HG03064 (cell line): ENCODE results near the gene RAB3C.
"Not testable (repeated sequence)": the region's sequence is repeated elsewhere in the genome, so short reads cannot be mapped to it uniquely, and the experiment has no call there.

Experiments used
- ATAC-seq: cut with Tn5 transposase; IDR thresholded peaks from one replicate; pipeline ENCODE4 v1.9.1; 2021; ENCODE audit warnings: low read depth; ENCODE audit not compliant: unreplicated experiment

Gene RAB3C, protein sequence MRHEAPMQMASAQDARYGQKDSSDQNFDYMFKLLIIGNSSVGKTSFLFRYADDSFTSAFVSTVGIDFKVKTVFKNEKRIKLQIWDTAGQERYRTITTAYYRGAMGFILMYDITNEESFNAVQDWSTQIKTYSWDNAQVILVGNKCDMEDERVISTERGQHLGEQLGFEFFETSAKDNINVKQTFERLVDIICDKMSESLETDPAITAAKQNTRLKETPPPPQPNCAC

DNA sequence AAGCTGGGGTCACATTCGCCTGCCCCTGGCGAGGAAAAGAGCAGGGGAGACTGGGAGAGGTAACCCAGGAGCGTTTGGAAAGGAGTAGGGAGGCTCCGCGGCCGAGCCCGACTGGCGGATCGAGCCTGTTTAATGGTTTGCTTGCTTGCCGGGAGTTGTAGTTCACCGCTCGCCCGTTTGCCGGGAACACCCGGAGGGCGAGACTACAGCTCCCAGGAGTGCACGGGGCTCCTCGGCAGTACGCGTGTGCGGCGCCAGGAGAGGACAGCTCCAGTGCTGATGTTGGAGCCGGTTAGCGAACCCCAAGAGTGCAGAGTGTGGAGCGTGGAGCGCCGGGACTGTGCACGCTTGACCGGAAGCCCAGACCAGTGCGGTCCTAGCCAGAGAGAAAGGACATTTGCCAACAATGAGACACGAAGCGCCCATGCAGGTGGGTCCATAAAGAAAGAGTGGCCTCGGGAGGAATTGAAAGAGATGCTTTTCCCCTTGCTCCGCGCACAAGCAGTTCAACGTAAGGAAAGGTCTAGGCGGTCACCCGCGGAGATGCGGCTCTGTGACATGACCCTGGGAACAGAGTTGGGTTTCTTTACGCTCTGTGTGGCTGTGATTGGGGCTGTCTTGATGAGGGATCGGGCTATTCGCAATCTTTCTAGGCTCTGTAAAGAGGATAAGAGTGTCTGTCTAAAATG lies at the start of gene RAB3C:
Gene RAB3C (plus strand): TSS at position 273 of the 689 bp plus-strand sequence. CDS start 134 bp downstream, at position 407.
- peak; percentile 99 for ATAC-seq

DNA sequence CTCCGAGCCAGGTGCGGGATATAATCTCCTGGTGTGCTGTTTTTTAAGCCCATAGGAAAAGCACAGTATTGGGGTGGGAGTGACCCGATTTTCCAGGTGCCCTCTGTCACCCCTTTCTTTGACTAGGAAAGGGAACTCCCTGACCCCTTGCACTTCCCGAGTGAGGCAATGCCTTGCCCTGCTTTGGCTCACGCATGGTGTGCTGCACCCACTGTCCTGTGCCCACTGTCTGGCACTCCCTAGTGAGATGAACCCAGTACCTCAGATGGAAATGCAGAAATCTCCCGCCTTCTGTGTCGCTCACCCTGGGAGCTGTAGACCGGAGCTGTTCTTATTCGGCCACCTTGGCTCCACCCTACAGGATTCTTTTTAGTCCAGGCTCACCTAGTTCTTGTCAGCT lies 40.9 kb upstream of the RAB3C start:
- not testable (repeated sequence) for ATAC-seq

DNA sequence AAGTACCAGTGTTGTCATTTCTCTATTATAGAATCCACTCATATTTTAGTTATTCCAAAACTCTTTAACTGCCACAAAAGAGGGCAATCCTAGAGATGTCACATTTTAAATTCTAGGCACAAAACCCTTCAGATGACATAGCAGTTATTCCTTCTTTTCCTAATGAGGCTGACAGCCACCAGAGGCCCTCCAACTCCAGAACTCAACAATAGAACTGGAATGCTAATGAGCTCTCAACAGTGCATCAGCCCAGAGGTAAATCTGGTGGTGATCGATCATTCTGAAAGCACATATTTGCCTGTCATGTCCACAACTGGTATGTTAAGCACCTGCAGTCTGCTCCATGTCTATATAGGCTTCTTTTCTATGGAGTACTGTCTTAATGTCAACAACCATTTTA lies 40.2 kb upstream of the RAB3C start:
- ATAC-seq, result no peak

DNA sequence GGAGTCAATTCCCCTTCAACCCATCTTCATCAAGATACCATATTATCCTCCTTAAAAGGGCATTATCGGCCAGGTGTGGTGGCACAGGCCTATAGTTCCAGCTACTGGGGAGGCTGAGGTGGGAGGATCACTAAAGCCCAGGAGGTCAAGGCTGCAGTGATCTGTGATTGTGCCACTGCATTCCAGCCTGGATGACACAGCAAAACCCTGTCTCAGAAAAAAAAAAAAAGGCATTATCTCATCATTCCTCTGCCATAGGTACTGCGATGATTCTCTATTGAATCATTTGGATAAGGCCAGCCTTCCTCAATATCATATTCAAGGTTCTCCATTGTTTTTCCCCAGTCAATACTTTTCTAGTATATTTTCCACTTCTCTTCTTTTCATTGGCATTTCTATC lies 39.2 kb upstream of the RAB3C start:
- no peak for ATAC-seq

DNA sequence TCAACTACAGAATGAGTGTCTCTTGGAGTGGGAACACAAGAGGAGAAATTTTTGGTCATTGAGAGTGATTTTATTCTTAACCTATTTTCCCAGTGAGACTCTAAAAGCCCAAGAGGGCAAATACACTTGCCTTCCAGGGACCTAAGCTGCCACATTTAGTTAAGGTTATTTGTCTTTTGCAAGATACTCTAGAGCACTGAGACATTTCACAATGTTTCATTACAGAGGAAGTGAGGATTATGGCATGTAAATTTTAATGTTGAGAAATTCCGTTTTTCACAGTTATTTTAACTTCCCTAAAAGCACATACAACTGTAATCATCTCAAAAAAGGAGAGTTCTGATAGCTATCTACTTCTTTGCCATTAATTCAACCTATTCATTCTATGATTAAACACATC lies 38.7 kb upstream of the RAB3C start:
- no peak for ATAC-seq

DNA sequence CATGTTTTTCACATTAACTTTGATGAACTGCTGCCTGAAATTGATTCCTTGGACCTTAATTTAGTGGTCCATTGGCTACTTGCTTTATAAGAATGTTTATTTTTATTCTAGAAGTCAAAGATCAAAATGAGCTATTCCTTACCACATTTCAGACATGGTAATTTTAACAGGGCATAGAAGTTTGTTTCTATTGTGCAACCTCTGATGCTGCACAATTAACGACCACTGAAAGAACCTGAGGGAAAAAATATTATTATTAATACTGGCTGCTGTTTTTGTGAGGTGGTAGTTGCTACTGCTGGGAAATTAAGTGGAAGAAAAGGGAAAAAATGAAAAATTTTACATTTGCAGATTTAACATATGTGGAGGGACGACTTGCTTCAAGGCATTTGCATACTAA lies 37.9 kb upstream of the RAB3C start:
- ATAC-seq, result no peak

DNA sequence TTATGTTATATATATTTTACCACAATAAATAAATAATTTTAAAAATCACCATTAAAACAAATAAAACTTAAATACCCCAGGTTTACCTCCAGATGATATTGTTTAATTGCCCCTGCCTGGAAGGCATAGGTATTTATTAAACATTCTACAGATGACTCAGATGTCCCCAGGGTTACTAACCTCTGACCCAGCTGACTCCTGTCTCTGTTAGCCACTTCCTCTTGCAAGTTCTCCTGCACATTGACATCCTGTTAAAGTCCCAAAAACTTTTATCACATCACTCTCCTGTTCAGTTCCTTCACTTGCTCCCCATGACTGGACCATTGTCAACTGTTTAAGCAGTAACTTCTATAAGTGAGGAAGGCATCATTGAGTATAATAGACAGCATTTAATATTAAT lies 37.0 kb upstream of the RAB3C start:
- ATAC-seq, result peak; percentile 71

DNA sequence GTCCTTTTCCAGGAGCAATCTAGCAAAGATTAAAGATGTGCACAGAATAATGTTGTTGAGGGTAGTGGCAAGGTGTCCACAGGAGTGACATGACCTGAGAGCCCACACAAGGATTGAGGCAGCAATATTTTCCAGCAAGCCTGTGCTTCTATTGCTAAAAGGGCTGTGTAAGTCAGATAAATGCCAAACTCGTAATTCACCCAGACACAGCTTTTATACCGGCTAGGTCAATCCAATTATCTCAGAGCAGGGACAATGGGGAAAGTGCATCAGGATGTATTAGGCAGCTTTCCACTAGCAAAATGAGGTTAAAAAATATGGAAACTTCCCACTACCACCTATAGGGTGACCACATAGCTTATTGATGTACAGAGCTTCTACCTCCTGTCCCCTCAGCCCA lies 34.8 kb upstream of the RAB3C start:
- ATAC-seq, result no peak

DNA sequence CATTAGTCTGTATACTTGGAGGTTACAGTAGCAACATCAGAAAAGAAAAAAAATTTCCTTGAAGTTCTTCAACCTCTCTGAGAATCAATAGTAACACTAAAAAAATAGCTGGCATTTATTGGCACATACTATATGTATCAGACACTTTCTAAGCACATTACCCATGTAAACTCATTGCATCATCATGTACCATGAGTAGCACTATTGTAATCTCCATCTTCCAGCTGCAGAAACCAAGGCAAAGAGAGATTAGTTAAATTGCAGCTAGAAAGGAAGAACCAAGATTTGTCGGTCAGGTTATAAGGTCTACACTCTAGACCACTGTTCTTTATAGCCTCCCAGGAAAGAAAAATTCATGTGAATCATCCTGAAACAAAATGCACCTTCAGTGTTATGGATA lies 31.4 kb upstream of the RAB3C start:
- no peak for ATAC-seq

DNA sequence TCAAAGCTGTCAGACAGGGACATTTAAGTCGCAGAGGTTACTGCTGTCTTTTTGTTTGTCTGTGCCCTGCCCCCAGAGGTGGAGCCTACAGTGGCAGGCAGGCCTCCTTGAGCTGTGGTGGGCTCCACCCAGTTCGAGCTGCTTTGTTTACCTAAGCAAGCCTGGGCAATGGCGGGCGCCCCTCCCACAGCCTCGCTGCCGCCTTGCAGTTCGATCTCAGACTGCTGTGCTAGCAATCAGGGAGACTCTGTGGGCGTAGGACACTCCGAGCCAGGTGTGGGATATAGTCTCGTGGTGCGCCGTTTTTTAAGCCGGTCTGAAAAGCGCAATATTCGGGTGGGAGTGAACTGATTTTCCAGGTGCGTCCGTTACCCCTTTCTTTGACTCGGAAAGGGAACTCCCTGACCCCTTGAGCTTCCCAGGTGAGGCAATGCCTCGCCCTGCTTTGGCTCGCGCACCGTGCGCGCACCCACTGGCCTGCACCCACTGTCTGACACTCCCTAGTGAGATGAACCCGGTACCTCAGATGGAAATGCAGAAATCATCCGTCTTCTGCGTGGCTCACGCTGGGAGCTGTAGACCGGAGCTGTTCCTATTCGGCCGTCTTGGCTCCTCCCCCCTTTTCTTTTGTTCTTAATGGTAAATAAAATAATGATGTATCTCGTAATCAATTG lies 25.1 kb upstream of the RAB3C start:
- not testable (repeated sequence) for ATAC-seq

DNA sequence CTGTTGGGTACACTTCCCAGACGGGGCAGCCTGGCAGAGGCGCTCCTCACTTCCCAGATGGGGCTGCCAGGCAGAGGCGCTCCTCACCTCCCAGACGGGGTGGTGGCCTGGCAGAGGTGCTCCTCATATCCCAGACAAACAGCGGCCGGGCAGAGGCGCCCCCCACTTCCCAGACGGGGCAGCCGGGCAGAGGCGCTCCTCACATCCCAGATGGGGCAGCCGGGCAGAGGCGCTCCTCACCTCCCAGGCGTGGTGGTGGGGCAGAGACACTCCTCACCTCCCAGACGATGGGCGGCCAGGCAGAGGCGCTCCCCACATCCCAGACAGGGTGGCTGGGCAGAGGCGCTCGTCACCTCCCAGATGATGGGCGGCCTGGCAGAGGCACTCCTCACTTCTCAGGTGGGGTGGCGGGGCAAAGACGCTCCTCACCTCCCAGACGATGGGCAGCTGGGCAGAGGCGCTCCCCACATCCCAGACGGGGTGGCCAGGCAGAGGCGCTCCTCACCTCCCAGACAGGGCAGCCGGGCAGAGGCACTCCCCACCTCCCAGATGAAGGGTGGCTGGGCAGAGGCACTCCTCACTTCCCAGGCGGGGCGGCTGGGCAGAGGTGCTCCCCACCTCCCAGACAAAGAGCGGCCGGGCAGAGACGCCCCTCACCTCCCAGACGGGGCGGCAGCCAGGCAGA lies 19.7 kb upstream of the RAB3C start:
- ATAC-seq, result not testable (repeated sequence)

DNA sequence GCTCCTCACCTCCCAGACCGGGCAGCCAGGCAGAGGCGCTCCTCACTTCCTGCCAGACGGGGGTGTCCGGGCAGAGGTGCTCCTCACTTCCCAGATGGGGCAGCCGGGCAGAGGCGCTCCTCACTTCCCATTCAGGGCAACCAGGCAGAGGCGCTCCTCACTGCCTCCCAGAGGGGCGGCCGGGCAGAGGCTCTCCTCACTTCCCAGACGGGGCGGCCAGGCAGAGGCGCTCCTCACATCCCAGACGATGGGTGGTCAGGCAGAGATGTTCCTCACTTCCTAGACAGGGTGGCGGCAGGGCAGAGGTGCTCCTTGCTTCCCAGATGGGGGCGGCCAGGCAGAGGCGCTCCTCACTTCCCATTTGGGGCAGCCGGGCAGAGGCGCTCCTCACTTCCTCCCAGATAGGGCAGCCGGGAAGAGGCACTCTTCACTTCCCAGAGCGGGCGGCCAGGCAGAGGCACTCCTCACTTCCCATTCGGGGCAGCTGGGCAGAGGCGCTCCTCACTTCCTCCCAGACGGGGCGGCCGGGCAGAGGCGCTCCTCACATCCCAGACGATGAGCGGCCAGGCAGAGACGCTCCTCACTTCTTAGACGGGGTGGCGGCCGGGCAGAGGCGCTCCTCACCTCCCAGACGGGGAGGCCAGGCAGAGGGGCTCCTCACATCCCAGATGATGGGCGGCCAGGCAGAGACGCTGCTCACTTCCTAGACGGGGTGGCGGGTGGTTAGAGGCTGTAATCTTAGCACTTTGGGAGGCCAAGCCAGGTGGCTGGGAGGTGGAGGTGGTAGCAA lies 18.6 kb upstream of the RAB3C start:
- ATAC-seq, result not testable (repeated sequence)

DNA sequence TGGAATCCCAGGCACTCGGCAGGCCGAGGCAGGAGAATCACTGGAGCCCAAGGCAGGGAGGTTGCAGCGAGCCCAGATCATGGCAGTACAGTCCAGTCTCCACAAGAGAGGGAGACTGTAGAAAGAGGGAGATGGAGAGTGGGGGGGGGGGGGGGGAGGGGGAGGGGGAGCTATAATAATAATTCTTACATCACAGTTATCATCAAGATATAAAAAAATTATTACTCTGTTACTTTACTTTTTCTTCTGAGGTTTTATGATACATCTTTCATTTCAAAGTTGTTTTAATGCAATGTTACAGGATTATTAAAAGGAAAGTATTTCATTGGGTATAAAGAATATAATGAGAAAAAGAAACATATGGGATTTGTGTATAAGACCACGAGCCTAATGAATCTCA lies 17.8 kb upstream of the RAB3C start:
- ATAC-seq, result no peak

DNA sequence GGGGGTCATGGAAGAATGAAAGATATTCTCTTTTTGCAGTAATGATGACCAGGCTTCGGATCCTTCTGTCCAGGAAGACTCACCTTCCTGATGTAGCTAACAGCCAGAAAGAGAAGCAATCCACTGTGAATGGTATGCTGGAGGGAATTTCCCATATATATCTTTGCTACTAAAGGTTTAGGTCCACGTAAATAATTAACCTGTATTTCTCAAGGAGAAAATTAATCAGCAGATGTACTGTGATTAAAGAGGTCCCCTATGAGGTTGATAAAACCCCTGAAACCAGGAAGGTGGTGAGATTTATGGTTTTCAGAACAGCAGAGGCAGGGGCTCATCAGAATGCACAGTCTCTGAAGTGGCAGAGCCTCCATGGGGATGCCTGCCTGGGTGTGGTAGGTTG lies 11.4 kb upstream of the RAB3C start:
- ATAC-seq, result no peak

DNA sequence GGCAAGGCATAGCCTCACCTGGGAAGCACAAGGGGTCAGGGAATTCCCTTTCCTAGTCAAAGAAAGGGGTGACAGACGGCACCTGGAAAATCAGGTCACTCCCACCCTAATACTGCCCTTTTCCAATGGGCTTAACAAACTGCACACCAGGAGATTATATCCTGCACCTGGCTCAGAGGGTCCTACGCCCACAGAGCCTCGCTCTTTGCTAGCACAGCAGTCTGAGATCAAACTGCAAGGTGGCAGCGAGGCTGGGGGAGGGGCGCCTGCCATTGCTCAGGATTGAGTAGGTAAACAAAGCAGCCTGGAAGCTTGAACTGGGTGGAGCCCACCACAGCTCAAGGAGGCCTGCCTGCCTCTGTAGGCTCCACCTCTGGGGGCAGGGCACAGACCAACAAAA lies 9.9 kb upstream of the RAB3C start:
- not testable (repeated sequence) for ATAC-seq

DNA sequence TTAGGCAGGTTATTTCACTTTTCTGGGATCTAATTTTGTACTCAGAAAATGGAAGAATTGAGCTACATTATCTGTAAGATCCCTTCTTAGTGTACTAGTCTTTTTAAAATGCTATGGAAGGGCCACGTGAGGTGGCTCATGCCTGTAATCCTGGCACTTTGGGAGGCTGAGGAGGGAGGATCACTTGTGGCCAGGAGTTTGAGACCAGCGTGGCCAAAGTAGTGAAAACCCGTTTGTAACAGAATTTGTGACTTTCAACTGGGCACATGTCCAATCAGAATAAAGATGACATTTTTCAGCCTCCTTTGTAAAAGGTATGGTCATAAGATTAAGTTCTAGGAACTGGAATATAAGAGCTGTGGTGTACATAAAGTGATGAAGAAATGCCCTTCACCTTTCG lies 3.1 kb upstream of the RAB3C start:
- ATAC-seq, result no peak

DNA sequence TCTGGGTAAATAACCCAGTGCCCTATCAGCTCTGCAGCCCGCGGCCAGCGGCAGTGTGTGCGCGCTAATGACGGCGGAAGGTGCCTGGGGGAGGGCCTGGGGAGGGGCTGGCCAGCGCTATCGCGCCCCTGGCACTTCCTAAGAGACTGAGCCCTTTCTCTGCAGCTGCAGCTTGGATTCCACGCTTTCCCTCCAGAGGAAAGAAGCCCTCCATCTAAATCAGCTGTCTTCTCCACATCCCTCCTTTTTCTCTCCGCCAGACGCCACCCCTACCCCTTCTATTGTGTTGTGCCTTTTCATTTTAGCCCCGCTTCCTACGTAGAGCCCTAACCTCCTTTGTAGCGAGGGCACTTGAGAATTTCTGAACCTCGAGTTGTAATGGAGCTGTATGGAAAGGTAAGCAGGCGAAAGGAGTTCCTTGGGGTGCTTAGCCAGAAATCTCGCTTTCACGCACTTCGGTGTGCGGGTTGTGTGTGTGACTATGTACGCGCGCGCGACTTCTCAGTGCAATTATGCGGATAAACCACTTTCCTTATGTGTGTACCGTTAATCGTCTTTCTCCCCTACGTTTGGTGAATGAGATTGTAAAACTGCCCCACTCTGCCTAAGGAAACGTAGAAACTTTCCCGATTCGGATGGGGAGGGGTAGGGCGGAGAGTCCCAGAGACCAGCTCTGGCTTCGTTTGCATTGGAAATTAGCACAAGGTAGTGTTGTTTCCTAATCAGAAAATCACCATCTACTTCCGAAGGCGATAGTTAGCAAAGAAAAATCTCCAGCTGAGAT lies 664 bp upstream of the RAB3C start:
- peak; percentile 15 for ATAC-seq

DNA sequence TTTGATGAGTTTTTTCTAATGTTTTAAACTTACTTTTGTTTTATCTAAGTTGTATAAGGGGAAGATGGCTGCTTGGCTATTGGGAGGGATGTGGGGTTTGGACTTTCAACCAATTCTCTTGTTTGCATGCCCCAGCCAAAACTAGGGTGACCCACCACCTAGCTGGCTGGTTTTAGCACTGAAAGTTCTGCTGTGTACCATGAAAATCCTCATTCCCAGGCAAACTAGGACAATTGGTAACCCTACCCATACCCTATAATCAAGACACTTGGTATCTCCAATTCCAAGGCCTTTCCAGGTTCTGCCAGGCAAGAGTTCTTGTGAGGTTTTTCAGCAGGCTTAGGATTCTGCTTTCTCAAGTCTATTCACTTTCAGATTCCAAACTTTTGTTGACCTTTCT lies 13.1 kb downstream of the RAB3C start:
- ATAC-seq, result no peak

DNA sequence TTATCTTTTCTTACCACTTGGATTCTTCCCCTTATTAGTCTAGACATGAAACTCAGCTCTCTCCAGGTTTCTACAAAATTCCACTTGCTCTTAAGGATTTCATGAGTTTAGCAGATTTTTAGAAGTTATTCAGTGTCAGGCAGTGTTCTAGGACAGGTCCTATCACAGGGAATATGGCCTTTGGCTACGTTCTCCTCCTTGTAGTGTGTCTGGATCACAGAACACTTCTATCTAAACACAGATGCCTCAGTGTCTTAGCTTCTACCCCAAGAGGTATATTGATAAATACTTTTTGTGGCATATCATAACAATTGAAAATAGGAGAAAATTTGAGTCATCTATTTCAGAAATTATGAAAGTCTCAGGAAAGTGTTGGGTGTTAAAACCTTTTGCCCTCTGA lies 15.6 kb downstream of the RAB3C start:
- no peak for ATAC-seq

DNA sequence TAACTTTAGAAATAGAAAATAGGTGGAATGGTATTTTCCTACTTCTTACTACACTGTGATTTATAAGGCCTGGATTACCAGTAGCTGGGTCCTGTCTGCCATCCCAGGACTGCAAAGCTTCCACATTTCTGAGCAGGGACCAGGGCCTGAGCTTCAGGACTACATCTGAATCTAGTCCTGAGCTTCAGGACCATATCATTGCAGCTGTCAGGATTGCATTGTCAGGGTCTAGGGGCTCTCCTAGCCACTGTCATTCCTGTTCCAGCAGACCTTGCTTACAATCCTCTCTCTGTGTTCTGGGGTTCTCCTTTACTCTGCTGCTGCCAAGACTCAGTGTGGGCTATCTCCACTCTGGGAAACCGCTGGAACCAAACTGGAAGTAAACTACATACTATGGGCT lies 16.3 kb downstream of the RAB3C start:
- ATAC-seq, result no peak
